Lower lobe of right lung (tissue), 2 donors: ENCODE measurements around the gene CTCF. TPM values are rescaled to one million over a fixed set of nuclear protein-coding genes. Genes with fewer than 3 reads are reported as not detected.

Experiments
- ATAC-seq, 2 donors: fragments of 200-7000 bp; cut with Tn5 transposase; one replicate each; pipeline ENCODE4 v1.9.1; 2020 to 2022; ENCODE audit warnings: mild to moderate bottlenecking in 2 of 2, moderate library complexity in 2 of 2
- DNase-seq: peaks from one replicate; pipeline ENCODE4 v3.0.0-alpha.2; 2020
- H3K27ac ChIP-seq: fragments of 200-600 bp; one replicate; pipeline ENCODE4 v1.8.0; 2022
- H3K27me3 ChIP-seq: fragments of 200-600 bp; one replicate; pipeline ENCODE4 v1.8.0; 2022; ENCODE audit warnings: low read depth
- H3K36me3 ChIP-seq: fragments of 200-600 bp; one replicate; pipeline ENCODE4 v1.8.0; 2022; ENCODE audit warnings: mild to moderate bottlenecking
- H3K4me1 ChIP-seq: fragments of 200-600 bp; one replicate; pipeline ENCODE4 v1.8.0; 2022
- H3K4me3 ChIP-seq: fragments of 200-600 bp; one replicate; pipeline ENCODE4 v1.8.0; 2022; ENCODE audit warnings: mild to moderate bottlenecking
- H3K9me3 ChIP-seq: fragments of 200-600 bp; one replicate; pipeline ENCODE4 v1.8.0; 2022
- intact Hi-C: fragments of 100-400 bp; cut with DNase I; formaldehyde crosslinking; loops from one replicate; pipeline ENCODE4 v1.11.0; 2022
- total RNA-seq: library from RNA; stranded (reverse); fragmentation: NEBNext Ultra II Directional; extraction: Animal tissue kit (Norgen Biotek cat#: 25700); gene quantifications from one replicate; pipeline ENCODE4 v1.2.1, GENCODE V29; 2021
- TF ChIP-seq, protein P1 (sequence below): fragments of 200-600 bp; IDR thresholded peaks from one replicate; pipeline ENCODE4 v1.8.0; 2022; ENCODE audit warnings: antibody characterized with exemption, mild to moderate bottlenecking
- donor health status: DM: no; HTN: yes; CAD: no; lungs with severe emphysema.

Gene CTCF
- total RNA-seq, 1 donor from 2014 or later, result 36.2 TPM

DNA sequence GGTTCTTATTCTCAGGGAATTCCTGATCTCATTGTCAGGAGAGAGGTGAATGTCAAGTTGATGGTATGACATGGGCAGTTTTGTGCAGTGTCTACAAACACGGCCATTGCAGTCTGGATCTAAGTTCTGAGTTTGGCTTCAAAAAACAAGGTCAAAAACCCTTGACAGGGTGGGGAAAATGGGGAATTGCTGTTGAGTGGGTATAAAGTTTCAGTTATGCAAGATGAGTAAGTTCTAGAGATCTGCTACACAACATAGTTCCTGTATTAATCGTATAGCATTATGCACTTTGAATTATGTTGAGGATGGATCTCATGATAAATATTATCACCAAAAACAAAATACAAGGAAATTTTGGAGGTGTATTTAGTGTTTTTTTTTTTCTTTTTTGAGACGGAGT, 46.0 kb downstream of the CTCF start:
- Histone ChIP-seq H3K9me3 (no peaks in the 10 kb centered on the region), H3K27me3 (no peaks in the 10 kb centered on the region), H3K4me1 (peaks cover 13% of the 10 kb centered on the region), H3K4me3 (no peak overlapping the region), H3K27ac (no peak overlapping the region), H3K36me3 (peaks cover 29% of the 10 kb centered on the region)
- TF ChIP-seq, protein P1, sequence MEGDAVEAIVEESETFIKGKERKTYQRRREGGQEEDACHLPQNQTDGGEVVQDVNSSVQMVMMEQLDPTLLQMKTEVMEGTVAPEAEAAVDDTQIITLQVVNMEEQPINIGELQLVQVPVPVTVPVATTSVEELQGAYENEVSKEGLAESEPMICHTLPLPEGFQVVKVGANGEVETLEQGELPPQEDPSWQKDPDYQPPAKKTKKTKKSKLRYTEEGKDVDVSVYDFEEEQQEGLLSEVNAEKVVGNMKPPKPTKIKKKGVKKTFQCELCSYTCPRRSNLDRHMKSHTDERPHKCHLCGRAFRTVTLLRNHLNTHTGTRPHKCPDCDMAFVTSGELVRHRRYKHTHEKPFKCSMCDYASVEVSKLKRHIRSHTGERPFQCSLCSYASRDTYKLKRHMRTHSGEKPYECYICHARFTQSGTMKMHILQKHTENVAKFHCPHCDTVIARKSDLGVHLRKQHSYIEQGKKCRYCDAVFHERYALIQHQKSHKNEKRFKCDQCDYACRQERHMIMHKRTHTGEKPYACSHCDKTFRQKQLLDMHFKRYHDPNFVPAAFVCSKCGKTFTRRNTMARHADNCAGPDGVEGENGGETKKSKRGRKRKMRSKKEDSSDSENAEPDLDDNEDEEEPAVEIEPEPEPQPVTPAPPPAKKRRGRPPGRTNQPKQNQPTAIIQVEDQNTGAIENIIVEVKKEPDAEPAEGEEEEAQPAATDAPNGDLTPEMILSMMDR, result no peak
- intact Hi-C loops, result no loop called here
- no peak for DNase-seq
- ATAC-seq, result no peak

DNA sequence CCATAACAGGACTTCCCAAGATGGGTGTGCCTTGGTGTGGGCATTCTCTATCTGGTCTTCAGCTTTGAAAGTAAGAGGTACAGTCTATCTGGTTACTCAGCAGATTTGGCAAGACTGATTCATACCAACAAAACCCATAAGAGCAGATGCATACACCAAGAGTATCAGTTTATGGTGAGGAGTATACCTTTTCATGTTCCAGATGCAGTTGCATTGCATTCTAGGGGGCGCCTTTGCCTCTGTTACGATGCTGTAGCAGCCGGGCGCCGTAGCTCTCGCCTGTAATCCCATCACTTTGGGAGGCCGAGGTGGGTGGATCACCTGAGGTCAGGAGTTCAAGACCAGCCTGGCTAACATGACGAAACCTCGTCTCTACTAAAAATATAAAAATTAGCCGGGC, 51.5 kb downstream of the CTCF start:
- TF ChIP-seq, protein P1, result no peak
- intact Hi-C loops, result no loop called here
- H3K9me3 ChIP-seq, result no peaks in the 10 kb centered on the region
- no peaks in the 10 kb centered on the region for H3K27me3 ChIP-seq
- peaks cover 79% of the 10 kb centered on the region for H3K36me3 ChIP-seq
- DNase-seq, result no peak
- no peaks in the 10 kb centered on the region for H3K4me1 ChIP-seq
- H3K27ac ChIP-seq, result no peak overlapping the region
- no peak overlapping the region for H3K4me3 ChIP-seq
- no peak for ATAC-seq

DNA sequence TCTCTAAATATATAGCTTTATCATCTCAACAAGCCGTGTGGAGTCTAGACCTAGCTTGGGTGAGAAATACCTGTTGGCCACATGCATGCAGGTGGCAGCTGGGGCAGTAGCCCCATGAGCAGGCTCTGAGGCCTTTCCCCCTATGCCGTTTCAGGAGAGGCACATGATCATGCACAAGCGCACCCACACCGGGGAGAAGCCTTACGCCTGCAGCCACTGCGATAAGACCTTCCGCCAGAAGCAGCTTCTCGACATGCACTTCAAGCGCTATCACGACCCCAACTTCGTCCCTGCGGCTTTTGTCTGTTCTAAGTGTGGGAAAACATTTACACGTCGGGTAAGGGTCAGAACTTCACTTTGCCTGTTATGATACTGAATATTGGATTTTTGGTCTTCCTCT, 65.9 kb downstream of the CTCF start:
- H3K27ac ChIP-seq, result no peak overlapping the region
- no peaks in the 10 kb centered on the region for H3K9me3 ChIP-seq
- DNase-seq (no peak), ATAC-seq (no peak)
- H3K36me3 ChIP-seq, result peaks cover 96% of the 10 kb centered on the region
- H3K4me3 ChIP-seq, result no peak overlapping the region
- TF ChIP-seq, protein P1, result no peak
- no peaks in the 10 kb centered on the region for H3K27me3 ChIP-seq
- H3K4me1 ChIP-seq, result no peaks in the 10 kb centered on the region
- intact Hi-C loops, result no loop called here

DNA sequence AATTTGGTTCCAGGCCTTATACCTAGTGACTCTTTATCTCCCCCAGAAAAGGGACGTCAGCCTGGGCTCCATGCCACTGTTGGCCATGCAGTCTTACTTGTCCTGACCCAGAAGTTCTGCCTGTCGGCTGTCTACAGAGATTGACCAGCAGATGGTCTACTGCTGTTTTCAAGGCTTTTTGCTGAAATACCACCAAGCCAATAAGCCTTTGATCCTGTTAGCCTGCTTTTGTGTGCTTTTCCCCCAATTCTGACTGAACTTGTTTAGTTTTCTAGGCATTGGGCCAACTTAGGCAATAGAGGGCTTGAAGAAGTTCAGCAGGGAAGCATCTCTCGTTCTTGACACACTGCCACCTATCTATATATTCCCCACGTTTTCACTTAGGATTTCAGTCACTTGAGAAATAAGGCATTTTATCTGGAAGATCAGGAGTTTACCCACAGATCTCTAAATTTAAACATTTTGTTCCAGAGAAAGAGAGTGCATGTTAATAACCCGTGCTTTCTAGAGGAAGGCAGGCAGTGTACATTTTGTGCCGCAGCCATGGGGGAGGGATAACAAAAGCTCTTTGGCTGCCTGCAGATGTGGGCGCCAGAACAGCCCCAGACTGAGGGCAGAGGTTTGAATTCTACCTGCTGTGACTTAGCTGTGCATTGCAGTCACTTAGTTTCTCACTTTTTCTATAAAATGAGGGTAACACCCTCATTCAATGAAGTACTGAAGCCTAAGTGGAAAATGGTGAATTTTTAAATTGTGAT, 70.3 kb downstream of the CTCF start:
- no peak for DNase-seq
- Histone ChIP-seq H3K4me1 (no peaks in the 10 kb centered on the region), H3K27ac (no peak overlapping the region), H3K4me3 (no peak overlapping the region), H3K36me3 (peaks cover 93% of the 10 kb centered on the region), H3K27me3 (no peaks in the 10 kb centered on the region), H3K9me3 (no peaks in the 10 kb centered on the region)
- intact Hi-C loops, result no loop called here
- TF ChIP-seq, protein P1, result no peak
- ATAC-seq, result no peak

DNA sequence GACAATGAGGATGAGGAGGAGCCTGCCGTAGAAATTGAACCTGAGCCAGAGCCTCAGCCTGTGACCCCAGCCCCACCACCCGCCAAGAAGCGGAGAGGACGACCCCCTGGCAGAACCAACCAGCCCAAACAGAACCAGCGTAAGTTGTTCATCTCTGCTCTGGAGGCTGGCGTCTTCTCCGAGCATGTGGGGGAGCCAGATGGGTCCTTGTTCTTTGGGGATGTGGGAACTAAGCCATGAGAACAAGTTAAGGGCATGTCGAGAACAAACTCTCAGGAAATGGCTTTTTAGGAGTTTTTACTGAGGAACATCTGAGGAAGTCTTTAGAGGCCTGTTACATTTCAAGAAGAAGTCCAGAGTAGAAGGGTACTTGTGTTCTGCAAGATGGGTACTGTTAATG, 74.4 kb downstream of the CTCF start:
- no peak for DNase-seq
- Histone ChIP-seq H3K27me3 (no peaks in the 10 kb centered on the region), H3K4me3 (no peak overlapping the region), H3K4me1 (peaks cover 8% of the 10 kb centered on the region), H3K36me3 (peaks cover 73% of the 10 kb centered on the region), H3K9me3 (no peaks in the 10 kb centered on the region), H3K27ac (no peak overlapping the region)
- TF ChIP-seq, protein P1, result no peak
- no peak for ATAC-seq
- intact Hi-C loops, result no loop called here
